ENCODE measurements around the gene ADAMTS12. TPM values are rescaled to one million over a fixed set of nuclear protein-coding genes. Genes with fewer than 3 reads are reported as not detected.
A peak's percentile ranks its signal among the peaks of the same experiment; 100 is the strongest.

ADAMTS12 gene
- total and polyA plus RNA-seq, 4 donors: 0.49 to 6.4 (median 2.3) TPM

GRCh38 chr5:33937017-33937706 lies 45.4 kb upstream of the ADAMTS12 start:
- 26% methylated on average over 54 of the region's 54 CpGs for WGBS

GRCh38 chr5:33936381-33937016 lies 44.7 kb upstream of the ADAMTS12 start, which contains the start of gene RXFP3:
RXFP3 (plus strand) TSS chr5:33936386; CDS start chr5:33936741, 355 bp downstream.
- no peak within 1 kb of the TSS for H3K9ac ChIP-seq (ENCODE audit: low read depth in 1 of 2, low read length in 2 of 2)
- H3K9me3 ChIP-seq (ENCODE audit: control insufficient read depth in 4 of 4, low read length in 3 of 4): no peaks in the 10 kb centered on the region
- TF ChIP-seq NR2F2 (IDR thresholded peaks at IDR 0.05) (no peak), FOXA2 (IDR thresholded peaks at IDR 0.05) (no peak), ZBTB33 (IDR thresholded peaks at IDR 0.05) (no peak), RXRA (IDR thresholded peaks at IDR 0.05) (no peak), YY1 (IDR thresholded peaks at IDR 0.05) (no peak)
- H3K4me3 ChIP-seq (ENCODE audit: low read depth in 1 of 3, low read length in 3 of 3): peak within 1 kb of the TSS in 2 of 3 donors; percentile 39 to 57
- no peak within 1 kb of the TSS for H3K27ac ChIP-seq (ENCODE audit: low read depth in 1 of 2, low read length in 2 of 2)
- H3K27me3 ChIP-seq (ENCODE audit: control insufficient read depth in 4 of 4, insufficient read depth in 4 of 4, low read length in 3 of 4): peaks cover 3 to 13% (median 8%) of the 10 kb centered on the region in 4 donors
- H3K36me3 ChIP-seq (ENCODE audit: control insufficient read depth in 4 of 4, insufficient read depth in 3 of 4, low read depth in 1 of 4, low read length in 3 of 4): no peaks in the 10 kb centered on the region
- WGBS: 10% methylated on average over 45 of the region's 45 CpGs
- DNase-seq (ENCODE audit: low spot score): no peak
- H3K4me1 ChIP-seq (ENCODE audit: control insufficient read depth in 4 of 4, insufficient read depth in 4 of 4, low read length in 3 of 4): peaks cover 5 to 17% (median 11%) of the 10 kb centered on the region in 4 donors

More at GRCh38 chr5:33937017-33937706, 45.4 kb upstream of the ADAMTS12 start:
- DNase-seq (ENCODE audit: low spot score): no peak
- H3K9ac ChIP-seq (ENCODE audit: low read depth in 1 of 2, low read length in 2 of 2): no peak overlapping the region
- H3K4me1 ChIP-seq (ENCODE audit: control insufficient read depth in 4 of 4, insufficient read depth in 4 of 4, low read length in 3 of 4): peaks cover 5 to 17% (median 11%) of the 10 kb centered on the region in 4 donors
- peak overlapping the region in 1 of 3 donors; percentile 39 for H3K4me3 ChIP-seq (ENCODE audit: low read depth in 1 of 3, low read length in 3 of 3)
- TF ChIP-seq JUND (IDR thresholded peaks at IDR 0.05) (no peak), TAF1 (conservative IDR thresholded peaks at IDR 0.05) (no peak), RXRA (IDR thresholded peaks at IDR 0.05) (no peak), MAX (IDR thresholded peaks at IDR 0.05) (no peak), CTCF (IDR thresholded peaks at IDR 0.05; ENCODE audit: low read depth, low read length, missing input control) (no peak), ATF3 (IDR thresholded peaks at IDR 0.05) (no peak), NR2F2 (IDR thresholded peaks at IDR 0.05) (no peak), FOXA1 (IDR thresholded peaks at IDR 0.05) (no peak), GABPA (IDR thresholded peaks at IDR 0.05 in 1 of 2, conservative IDR thresholded peaks at IDR 0.05 in 1 of 2) (no peak), ZBTB33 (IDR thresholded peaks at IDR 0.05) (no peak), EGR1 (IDR thresholded peaks at IDR 0.05; ENCODE audit: low read depth in 2 of 2) (no peak), YY1 (IDR thresholded peaks at IDR 0.05) (no peak), HNF4A (conservative IDR thresholded peaks at IDR 0.05) (no peak), SP1 (IDR thresholded peaks at IDR 0.05) (no peak), HNF4G (IDR thresholded peaks at IDR 0.05) (no peak)
- no peaks in the 10 kb centered on the region for H3K9me3 ChIP-seq (ENCODE audit: control insufficient read depth in 4 of 4, low read length in 3 of 4)
- H3K27me3 ChIP-seq (ENCODE audit: control insufficient read depth in 4 of 4, insufficient read depth in 4 of 4, low read length in 3 of 4): peaks cover 3 to 13% (median 10%) of the 10 kb centered on the region in 4 donors
- no peaks in the 10 kb centered on the region for H3K36me3 ChIP-seq (ENCODE audit: control insufficient read depth in 4 of 4, insufficient read depth in 3 of 4, low read depth in 1 of 4, low read length in 3 of 4)
- H3K27ac ChIP-seq (ENCODE audit: low read depth in 1 of 2, low read length in 2 of 2): no peak overlapping the region

All from liver (tissue), 9 donors.